Lung (tissue), 12 donors: ENCODE results near the gene JPH2. TPM values are rescaled to one million over a fixed set of nuclear protein-coding genes. Genes with fewer than 3 reads are reported as not detected.
A peak's percentile ranks its signal among the peaks of the same experiment; 100 is the strongest.

Experiments
- ATAC-seq: fragments of 200-7000 bp; cut with Tn5 transposase; one replicate; pipeline ENCODE4 v1.9.1; 2020; ENCODE audit warnings: moderate number of reproducible peaks; ENCODE audit not compliant: insufficient read depth, low FRiP score
- DNase-seq, 3 donors: peaks; one replicate each; pipeline ENCODE4 v3.0.0-alpha.2; 2013 to 2017
- H3K27ac ChIP-seq, 2 donors: one replicate each; pipeline ENCODE4 v1.5.1; 2013; ENCODE audit warnings: mild to moderate bottlenecking in 2 of 2, moderate library complexity in 2 of 2, control low read depth in 1 of 2, inconsistent platforms in 1 of 2, low read depth in 1 of 2, low read length in 1 of 2
- H3K27me3 ChIP-seq, 3 donors: one replicate each; pipeline ENCODE4 v1.5.1; 2013; ENCODE audit warnings: low read length in 2 of 3; ENCODE audit not compliant: control insufficient read depth in 3 of 3, insufficient read depth in 3 of 3
- H3K36me3 ChIP-seq, 4 donors: one replicate each; pipeline ENCODE4 v1.5.1; 2013; ENCODE audit warnings: low read length in 4 of 4, mild to moderate bottlenecking in 1 of 4, moderate library complexity in 1 of 4; ENCODE audit not compliant: control insufficient read depth in 4 of 4, insufficient read depth in 4 of 4
- H3K4me1 ChIP-seq, 5 donors: one replicate each; pipeline ENCODE4 v1.5.1; 2013; ENCODE audit warnings: low read length in 5 of 5, mild to moderate bottlenecking in 2 of 5, moderate library complexity in 1 of 5; ENCODE audit not compliant: control insufficient read depth in 5 of 5, insufficient read depth in 5 of 5
- H3K4me3 ChIP-seq: one replicate; pipeline ENCODE4 v1.5.1; 2013; ENCODE audit warnings: mild to moderate bottlenecking, control low read depth, moderate library complexity
- H3K9ac ChIP-seq, 2 donors: one replicate each; pipeline ENCODE4 v1.5.1; 2013; ENCODE audit warnings: low read length in 2 of 2, control low read depth in 1 of 2; ENCODE audit not compliant: insufficient read depth in 1 of 2
- H3K9me3 ChIP-seq, 4 donors: one replicate each; pipeline ENCODE4 v1.5.1; 2013; ENCODE audit warnings: low read length in 3 of 4, mild to moderate bottlenecking in 1 of 4, moderate library complexity in 1 of 4; ENCODE audit not compliant: control insufficient read depth in 4 of 4, insufficient read depth in 3 of 4
- WGBS, 2 donors: extraction: QIAGEN DNeasy Blood & Tissue Kit; methylation state at CpG; one replicate each; pipeline ENCODE4 v1.1.7; 2013; 5-methylcytosine and 5-hydroxymethylcytosine counted together
- polyA plus RNA-seq, 2 donors: library from polyadenylated mRNA; stranded (reverse); fragments of 200-250 nt; gene quantifications; one replicate each; pipeline ENCODE4 v1.2.1, GENCODE V29; 2013
- total RNA-seq, 2 donors: library from RNA; depleted of rRNA in 1 of 2; stranded (reverse); fragments of >200 nt in 1 of 2; gene quantifications; one replicate each; pipeline ENCODE4 v1.2.1, GENCODE V29; 2014 to 2021
- TF ChIP-seq, protein P1 (sequence below): IDR thresholded peaks from 2 replicates; pipeline ENCODE4 v1.5.1; 2012; ENCODE audit warnings: mild to moderate bottlenecking; ENCODE audit errors: control extremely low read depth, extremely low read depth
- donor health status: control.
- donor health status: control.
- donor health status: Bipolar disorder and iron deficiency.
- donor health status: healthy.
- donor health status: DM: yes; HTN: yes; CAD: no.

The JPH2 gene
- total and polyA plus RNA-seq, 4 donors, result 2.5 to 9.2 (median 2.7) TPM

DNA sequence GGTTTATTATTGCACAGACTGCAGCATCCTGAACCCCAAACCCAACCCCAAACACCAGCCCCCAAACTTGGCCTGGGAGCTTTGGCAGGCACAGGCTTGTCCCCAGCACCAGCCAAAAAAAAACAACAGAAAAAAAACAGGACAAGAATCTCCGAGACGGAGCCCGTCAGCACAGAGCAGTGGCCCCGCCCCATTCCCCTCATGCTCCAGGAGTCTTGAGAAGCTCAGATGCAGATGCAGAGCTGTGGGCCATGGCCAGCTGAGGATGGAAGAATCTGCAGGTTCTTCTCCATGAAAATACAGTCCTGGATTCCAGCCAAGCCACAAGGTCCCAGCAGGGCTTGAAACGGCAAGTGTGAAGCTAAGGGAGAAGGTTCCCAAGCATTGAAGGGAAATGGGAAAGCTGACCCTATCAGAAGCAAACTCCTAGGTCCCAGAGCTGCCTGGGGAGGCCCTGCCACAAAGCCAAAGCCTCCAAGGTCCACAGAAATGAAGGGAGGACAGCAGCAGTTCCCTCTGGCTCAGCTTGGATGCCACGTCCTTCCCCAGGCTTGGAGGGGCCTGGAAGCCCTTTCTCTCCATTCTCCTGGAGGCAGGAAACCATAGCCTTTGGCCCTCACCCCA lies 75.2 kb downstream of the JPH2 start:
- TF ChIP-seq, protein P1, sequence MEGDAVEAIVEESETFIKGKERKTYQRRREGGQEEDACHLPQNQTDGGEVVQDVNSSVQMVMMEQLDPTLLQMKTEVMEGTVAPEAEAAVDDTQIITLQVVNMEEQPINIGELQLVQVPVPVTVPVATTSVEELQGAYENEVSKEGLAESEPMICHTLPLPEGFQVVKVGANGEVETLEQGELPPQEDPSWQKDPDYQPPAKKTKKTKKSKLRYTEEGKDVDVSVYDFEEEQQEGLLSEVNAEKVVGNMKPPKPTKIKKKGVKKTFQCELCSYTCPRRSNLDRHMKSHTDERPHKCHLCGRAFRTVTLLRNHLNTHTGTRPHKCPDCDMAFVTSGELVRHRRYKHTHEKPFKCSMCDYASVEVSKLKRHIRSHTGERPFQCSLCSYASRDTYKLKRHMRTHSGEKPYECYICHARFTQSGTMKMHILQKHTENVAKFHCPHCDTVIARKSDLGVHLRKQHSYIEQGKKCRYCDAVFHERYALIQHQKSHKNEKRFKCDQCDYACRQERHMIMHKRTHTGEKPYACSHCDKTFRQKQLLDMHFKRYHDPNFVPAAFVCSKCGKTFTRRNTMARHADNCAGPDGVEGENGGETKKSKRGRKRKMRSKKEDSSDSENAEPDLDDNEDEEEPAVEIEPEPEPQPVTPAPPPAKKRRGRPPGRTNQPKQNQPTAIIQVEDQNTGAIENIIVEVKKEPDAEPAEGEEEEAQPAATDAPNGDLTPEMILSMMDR, result no peak
- DNase-seq (peak in 1 of 3 donors; percentile 22), ATAC-seq (no peak)
- Histone ChIP-seq H3K27me3 (peaks cover 0 to 17% (median 8%) of the 10 kb centered on the region in 3 donors), H3K4me1 (no peaks in the 10 kb centered on the region), H3K9ac (no peak overlapping the region), H3K27ac (no peak overlapping the region), H3K36me3 (no peaks in the 10 kb centered on the region), H3K9me3 (peaks cover 0 to 8% (median 3%) of the 10 kb centered on the region in 4 donors), H3K4me3 (no peak overlapping the region)
- WGBS, 2 donors, result 32 to 44% methylated on average over 6 of the region's 6 CpGs

GRCh38 chr20:44110816-44111568 lies 76.0 kb downstream of the JPH2 start:
- no peak overlapping the region for H3K27ac ChIP-seq
- TF ChIP-seq, protein P1, result no peak

GRCh38 chr20:44109951-44110361 lies 77.0 kb downstream of the JPH2 start:
- H3K36me3 ChIP-seq, result no peaks in the 10 kb centered on the region
- H3K4me3 ChIP-seq, result no peak overlapping the region
- 50 to 56% methylated on average over 5 of the region's 5 CpGs for WGBS, 2 donors
- H3K27me3 ChIP-seq, result peaks cover 0 to 8% (median 0%) of the 10 kb centered on the region in 3 donors
- DNase-seq, result peak in 2 of 3 donors; percentile 12 to 31
- H3K4me1 ChIP-seq, result no peaks in the 10 kb centered on the region
- H3K9ac ChIP-seq, result no peak overlapping the region
- peaks cover 0 to 8% (median 3%) of the 10 kb centered on the region in 4 donors for H3K9me3 ChIP-seq
- TF ChIP-seq, protein P1, result no peak
- no peak overlapping the region for H3K27ac ChIP-seq
- ATAC-seq, result peak; percentile 20

More at GRCh38 chr20:44110816-44111568, 76.0 kb downstream of the JPH2 start:
- ATAC-seq (no peak), DNase-seq (no peak)
- no peak overlapping the region for H3K4me3 ChIP-seq
- no peaks in the 10 kb centered on the region for H3K36me3 ChIP-seq
- H3K4me1 ChIP-seq, result no peaks in the 10 kb centered on the region
- H3K27me3 ChIP-seq, result peaks cover 0 to 12% (median 4%) of the 10 kb centered on the region in 3 donors
- peaks cover 0 to 8% (median 3%) of the 10 kb centered on the region in 4 donors for H3K9me3 ChIP-seq
- WGBS, 2 donors, result 79 to 89% methylated on average over 9 of the region's 9 CpGs
- H3K9ac ChIP-seq, result no peak overlapping the region
